Jurkat, Clone E6-1 (cell line): ENCODE measurements around the gene MTHFS. TPM values are rescaled to one million over a fixed set of nuclear protein-coding genes. Genes with fewer than 3 reads are reported as not detected.
"Not testable (repeated sequence)": the region's sequence is repeated elsewhere in the genome, so short reads cannot be mapped to it uniquely, and the experiment has no call there.

Source experiments
- DNase-seq: peaks from one replicate; pipeline ENCODE4 v3.0.0-alpha.2; 2011; ENCODE audit warnings: low read depth, low spot score
- H3K4me3 ChIP-seq: 2 replicates; pipeline ENCODE4 v1.5.1; 2011; ENCODE audit warnings: mild to moderate bottlenecking, low read length, control low read depth, moderate library complexity
- polyA plus RNA-seq: library from polyadenylated mRNA; unstranded; fragments of >200 nt; gene quantifications from one replicate; pipeline ENCODE4 v1.2.1, GENCODE V29; 2012; ENCODE audit warnings: missing spikeins; ENCODE audit not compliant: insufficient read length, insufficient read depth

The MTHFS gene
- polyA plus RNA-seq, result 51.0 TPM

DNA sequence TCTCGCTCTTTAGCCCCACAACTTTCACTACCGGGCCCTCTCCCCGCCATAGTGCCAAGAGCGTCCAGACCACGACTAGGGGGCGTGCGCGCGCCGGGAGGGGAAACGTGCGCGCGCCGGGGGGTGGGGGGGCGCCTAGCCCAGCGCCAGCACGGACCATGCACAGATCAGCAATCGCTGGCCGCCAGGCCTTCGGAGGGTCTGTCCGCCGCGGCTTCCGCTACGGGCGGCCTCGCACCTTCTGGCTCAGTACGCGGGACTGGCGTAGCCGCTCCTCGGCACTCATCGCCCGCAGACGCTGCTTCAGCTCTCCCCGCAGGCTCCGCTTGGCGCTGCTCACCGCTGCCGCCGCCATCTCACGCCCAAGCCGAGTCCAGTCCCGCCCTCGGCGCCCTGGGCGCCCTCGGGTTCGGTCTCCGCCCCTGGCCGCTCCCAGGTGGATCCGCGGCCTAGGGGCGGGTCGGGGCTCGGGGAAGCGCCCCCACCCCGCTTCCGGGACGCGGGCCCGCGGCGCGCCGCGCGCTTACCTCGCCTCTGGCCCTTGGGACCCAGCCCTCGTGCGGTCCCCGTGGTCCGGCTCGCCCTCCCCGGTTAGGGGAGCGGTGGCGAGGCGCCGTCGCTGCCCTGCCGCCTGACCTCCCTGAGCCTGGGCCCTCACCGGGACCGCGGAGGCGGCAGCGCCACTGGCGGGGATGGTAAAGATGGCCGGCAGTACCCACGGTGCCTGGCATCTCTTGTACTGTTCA lies at the start of gene MTHFS:
TSS of gene MTHFS (minus strand) at position 381 of the 746 bp plus-strand sequence. CDS start at position 355, 26 bp downstream.
- peak within 1 kb of the TSS; percentile 71 for H3K4me3 ChIP-seq
- peak; percentile 72 for DNase-seq

DNA sequence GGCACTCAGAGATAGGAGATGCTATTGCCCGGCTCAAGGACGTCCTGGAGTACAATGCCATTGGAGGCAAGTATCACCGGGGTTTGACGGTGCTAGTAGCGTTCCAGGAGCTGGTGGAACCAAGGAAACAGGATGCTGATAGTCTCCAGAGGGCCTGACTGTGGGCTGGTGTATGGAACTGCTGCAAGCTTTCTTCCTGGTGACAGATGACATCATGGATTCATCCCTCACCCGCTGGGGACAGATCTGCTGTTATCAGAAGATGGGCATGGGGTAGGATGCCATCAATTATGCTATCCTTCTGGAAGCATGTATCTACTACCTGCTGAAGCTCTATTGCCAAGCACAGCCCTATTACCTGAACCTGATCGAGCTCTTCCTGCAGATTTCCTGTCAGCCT lies 47.8 kb upstream of the MTHFS start:
- no peak overlapping the region for H3K4me3 ChIP-seq
- DNase-seq, result no peak

DNA sequence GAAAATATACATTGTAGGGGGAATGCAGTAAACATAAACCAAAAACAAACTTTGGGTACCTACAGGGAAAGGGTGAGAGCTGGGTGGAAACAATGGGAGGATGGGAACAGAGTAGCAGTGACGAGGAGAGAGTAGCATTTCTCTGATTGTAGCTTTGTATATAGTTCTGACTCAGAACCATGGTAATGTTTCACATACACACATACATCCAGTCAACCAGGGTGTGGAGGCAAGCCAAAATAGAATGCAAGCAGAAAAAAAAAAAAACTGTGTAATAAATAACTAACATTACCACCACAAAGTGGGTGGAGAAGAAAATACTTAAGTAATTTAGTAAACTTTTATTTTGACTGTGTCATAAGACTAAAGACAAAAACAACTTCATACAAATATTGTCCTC lies 47.0 kb upstream of the MTHFS start:
- H3K4me3 ChIP-seq, result no peak overlapping the region
- DNase-seq, result no peak

DNA sequence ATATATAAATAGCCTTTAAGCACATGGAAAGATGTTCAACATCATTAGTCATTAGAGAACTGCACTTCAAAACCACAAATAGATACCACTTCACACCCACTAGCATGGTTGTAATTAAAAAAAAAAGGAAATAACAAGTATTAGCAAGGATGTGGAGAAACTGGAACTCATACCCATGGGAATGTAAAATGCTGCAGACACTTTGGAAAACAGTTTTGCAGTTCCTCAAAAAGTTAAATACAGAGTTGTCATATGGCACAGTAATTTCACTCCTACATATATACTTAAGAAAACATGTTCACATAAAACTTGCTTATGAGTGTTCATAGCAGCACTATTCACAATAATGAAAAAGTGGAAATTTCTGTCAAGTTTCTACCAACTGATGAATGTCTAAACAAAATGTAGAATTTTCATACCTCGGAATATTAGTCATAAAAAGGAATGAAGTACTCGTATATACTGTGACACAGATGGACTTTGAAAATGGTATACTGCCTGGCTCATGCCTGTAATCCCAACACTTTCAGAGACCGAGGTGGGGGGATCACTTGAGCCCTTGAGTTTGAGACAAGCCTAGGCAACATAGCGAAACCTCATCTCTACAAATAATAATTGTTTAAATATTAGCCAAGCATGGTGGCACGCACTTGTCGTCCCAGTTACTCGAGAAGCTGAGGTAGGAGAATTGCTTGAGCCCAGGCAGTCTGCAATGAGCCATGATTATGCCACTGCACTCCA lies 46.1 kb upstream of the MTHFS start:
- H3K4me3 ChIP-seq, result no peak overlapping the region
- DNase-seq, result no peak

DNA sequence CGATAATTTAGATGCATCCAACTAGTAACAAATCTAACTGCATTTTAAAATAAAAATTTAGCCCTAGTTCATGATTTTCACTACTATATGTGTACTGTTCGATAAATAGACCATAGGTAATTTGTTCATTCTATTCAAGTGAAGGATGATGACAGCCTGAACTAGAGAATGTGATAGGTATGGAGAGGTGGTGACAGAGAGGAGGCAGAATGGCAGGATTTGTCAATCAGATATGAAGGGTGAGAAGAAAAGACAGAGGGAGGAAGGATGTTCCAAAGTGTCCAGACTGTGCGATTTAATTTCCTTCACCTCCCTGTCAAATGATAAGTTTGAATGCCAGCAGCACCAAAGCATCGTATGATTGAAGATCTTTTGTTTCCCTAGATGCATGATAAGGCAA lies 42.6 kb upstream of the MTHFS start:
- no peak overlapping the region for H3K4me3 ChIP-seq
- no peak for DNase-seq

DNA sequence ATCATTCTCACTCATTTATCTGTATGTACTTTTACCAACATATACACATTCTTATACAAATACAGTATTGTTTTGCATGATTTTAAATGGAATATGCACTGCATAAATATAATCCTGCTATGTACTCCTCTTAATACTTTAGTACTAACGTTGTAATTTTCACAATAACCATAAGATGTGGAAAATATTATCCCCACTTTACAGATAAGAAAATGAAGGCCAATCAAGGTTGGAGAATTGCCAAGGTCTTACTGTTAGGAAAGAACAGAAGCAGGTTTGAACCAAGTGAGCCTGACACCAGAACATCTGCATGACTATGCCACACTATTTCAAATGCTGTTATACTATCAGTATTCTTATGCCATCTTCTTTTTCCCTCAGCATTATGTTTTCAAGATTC lies 41.3 kb upstream of the MTHFS start:
- DNase-seq, result no peak
- no peak overlapping the region for H3K4me3 ChIP-seq

DNA sequence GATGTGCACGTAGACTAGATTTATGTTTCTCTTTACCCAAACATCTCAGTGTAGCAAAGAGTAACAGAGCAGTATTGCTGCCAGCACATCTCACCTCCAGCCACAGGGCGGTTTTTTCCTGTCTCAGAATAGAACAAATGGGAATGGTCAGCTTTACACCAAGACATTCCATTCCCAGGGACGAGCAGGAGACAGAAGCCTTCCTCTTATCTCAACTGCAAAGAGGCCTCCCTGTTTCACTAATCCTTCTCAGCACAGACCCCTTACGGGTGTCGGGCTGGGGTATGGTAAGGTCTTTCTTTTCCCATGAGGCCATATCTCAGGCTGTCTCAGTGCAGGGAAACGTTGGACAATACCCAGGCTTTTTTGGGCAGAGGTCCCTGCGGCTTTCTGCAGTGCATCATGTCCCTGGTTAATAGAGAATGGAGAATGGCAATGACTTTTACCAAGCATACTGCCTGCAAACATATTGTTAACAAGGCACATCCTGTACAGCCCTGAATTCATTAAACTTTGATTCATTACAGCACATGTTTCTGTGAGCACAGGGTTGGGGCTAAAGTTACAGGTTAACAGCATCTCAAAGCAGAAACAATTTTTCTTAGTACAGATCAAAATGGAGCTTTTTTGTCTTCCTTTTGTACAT lies 38.9 kb upstream of the MTHFS start:
- not testable (repeated sequence) for DNase-seq, H3K4me3 ChIP-seq

DNA sequence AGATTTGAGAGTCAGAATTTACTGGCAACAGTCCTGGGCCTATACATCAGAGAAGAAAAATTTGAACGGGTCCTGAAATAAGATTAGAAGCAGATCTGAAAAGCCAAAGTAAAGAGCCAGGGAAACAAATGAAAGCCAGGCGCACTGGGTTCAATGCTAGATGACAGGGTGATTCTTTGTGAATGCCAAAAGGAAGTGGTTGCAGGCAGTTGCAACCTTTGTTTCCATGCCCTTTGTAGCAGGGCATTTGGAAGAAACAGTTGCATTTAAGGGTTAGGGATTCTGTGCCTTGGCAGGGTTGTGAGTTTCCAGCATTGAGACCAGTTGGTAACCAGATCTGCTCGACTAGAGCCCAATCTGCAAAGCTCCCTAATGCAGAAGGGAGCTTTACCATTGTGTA lies 36.4 kb upstream of the MTHFS start:
- DNase-seq, result peak; percentile 84
- peak overlapping the region; percentile 30 for H3K4me3 ChIP-seq

DNA sequence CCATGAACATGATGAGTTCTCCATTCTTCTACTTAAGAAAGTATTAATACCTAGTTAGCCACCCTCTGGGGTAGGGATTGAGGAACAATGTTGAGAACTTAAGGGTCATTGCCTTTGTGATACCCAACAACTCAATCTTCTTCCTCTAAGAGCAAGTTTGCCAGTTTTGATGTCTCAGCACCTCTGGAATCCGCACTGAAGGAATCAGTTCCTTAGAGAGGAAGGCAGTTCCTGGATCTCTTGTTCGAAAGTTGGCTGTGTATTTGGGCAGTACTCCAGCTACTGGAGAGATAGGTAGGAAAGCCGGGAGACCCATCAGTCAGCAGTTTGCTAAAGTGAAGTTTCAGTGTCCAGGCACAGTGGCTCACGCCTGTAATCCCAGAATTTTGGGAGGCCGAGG lies 35.6 kb upstream of the MTHFS start:
- no peak overlapping the region for H3K4me3 ChIP-seq
- no peak for DNase-seq

DNA sequence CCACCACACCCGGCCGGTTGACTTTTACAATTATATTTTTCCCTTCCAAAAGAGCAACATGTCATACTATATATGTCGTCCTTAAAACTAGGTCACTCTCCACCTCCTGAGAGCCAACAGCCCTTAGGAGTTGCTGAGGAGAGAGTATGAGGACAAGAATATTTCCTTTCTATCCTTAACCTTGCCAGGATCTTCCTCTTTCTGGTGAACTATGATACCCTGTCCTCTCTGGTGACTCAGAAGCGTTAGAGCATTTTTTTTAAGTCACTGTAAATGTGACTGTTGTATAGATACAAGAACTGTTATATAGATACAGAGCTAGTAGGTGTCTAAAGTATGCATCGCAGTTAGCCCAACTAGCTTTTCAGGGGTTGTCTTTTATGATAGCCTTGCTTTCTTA lies 33.7 kb upstream of the MTHFS start:
- DNase-seq, result no peak
- H3K4me3 ChIP-seq, result no peak overlapping the region

DNA sequence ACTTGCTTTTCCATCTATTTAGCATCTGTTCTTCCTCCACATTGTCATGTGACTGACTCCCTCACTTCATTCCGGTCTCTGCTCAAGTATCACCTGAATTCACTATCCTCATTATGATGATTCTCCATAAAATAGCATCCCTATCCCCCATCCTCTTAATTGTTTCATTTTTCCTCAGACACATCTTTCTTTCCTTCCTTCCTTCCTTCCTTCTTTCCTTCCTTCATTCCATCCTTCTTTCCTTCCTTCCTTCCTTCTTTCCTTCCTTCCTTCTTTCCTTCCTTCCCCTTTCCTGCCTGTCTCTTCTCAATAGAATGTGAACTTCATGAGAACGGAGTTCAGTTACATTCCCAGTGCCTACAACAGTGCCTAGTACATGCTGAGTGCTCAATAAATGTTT lies 32.6 kb upstream of the MTHFS start:
- H3K4me3 ChIP-seq, result no peak overlapping the region

DNA sequence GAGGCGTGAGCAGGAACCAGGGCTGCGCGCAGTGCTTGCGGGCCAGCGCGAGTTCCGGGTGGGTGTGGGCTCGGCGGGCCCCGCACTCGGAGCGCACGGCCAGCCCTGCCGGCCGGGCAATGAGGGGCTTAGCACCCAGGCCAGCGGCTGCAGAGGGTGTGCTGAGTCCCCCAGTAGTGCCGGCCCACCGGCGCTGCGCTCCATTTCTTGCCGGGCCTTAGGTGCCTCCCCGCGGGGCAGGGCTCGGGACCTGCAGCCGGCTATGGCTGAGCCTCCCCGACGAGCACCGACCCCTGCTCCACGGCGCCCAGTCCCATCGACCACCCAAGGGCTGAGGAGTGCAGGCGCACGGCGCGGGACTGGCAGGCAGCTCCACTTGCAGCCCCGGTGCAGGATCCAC lies 29.3 kb upstream of the MTHFS start:
- H3K4me3 ChIP-seq, DNase-seq: not testable (repeated sequence)

More for the DNA sequence above, 32.6 kb upstream of the MTHFS start:
- DNase-seq, result no peak

DNA sequence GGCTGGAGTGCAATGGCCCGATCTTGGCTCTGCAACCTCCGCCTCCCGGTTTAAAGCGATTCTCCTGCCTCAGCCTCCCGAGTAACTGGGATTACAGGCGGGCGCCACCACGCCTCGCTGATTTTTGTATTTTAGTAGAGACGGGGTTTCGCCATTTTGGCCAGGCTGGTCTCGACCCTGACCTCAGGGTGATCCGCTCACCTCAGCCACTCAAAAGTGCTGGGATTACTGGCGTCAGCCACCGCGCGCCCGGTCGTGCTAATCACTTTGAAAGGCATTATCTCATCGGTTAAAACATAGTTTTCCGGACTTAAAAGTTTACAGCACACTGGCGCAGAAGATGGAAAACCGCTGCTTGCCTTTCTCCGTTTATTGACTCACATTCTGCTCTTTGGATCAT lies 27.6 kb upstream of the MTHFS start:
- DNase-seq, result no peak
- H3K4me3 ChIP-seq, result peak overlapping the region; percentile 87

DNA sequence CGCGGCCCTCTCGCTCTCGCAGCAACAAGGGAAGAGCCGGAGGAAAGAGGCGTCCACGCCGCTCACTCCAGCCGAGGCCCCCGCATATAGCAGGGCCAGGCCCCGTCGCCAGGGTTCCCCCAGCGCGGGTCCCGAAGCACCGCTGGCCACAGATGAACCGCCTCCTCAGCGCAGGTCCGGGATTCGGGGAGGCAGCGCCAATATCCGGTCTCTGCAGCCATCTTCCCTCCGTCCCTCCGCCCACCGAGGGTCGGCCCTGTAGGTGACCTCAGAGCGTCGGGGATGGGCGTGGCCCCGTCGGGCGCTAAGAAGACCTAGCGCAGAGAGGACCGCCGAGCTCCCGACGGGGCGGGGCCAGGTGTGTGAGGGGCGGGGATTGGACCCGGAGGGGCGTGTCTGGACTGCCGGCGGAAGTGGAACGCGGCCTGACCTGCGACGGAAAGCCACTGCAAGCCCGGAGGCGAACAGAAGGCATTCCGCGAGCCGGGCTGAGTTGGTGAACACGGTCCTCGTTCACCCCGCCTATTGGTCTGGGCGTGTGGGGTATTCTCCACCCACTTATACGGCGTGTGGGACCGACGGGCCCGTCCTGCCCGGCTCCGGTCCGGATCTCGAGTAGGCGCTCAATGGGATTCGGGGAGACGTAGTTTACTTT lies 26.8 kb upstream of the MTHFS start:
- peak; percentile 96 for DNase-seq
- peak overlapping the region; percentile 87 for H3K4me3 ChIP-seq

DNA sequence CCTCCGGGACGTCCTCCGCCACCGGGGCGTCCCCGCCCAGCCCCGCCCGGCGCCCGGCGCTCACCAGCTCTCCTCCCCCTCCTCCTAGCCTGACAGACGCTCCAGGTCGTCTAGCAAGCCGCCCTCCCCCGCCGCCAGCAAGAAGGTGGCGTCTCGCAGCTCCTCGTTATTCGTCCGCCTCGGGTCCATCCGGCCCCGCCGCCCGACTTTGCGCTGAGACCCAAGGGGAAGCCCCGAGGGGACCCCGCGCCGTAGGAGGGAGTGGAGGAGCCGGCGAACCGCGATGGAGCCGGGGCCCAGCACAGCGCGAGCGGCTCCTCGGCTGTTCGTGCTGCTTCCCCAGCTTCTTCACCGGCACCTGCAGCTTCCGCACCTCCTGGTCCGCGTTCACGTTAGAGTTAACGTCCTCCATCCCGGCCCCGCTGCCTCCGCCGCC lies 26.3 kb upstream of the MTHFS start:
- H3K4me3 ChIP-seq, result peak overlapping the region; percentile 87
- DNase-seq, result no peak

DNA sequence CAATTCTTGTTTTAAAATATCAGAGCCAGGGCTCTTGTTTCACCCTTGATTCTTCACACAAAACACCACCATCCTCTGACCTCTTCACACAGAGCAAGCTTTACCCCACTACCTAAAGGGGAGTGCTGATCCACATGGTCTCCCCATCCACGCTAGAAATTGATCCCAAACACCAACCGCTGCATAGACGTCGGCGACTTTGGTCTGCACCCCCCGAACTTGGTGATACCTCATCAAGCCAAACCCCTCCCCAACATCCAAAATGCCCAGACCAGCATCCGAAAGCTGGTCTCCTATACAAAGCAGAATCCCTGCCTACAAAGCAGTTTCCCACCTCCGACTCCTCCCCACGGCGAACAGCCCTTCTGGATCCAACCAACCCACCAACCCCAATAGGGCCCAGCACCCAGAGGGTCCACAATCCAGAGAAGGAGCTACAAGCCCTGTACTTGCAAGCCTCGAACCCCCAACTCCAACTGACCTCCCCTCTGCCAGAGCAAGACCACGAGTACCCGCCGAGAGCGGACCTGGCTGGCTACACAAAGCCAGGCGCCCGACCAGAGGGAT lies 25.8 kb upstream of the MTHFS start:
- peak overlapping the region; percentile 87 for H3K4me3 ChIP-seq
- DNase-seq, result no peak

DNA sequence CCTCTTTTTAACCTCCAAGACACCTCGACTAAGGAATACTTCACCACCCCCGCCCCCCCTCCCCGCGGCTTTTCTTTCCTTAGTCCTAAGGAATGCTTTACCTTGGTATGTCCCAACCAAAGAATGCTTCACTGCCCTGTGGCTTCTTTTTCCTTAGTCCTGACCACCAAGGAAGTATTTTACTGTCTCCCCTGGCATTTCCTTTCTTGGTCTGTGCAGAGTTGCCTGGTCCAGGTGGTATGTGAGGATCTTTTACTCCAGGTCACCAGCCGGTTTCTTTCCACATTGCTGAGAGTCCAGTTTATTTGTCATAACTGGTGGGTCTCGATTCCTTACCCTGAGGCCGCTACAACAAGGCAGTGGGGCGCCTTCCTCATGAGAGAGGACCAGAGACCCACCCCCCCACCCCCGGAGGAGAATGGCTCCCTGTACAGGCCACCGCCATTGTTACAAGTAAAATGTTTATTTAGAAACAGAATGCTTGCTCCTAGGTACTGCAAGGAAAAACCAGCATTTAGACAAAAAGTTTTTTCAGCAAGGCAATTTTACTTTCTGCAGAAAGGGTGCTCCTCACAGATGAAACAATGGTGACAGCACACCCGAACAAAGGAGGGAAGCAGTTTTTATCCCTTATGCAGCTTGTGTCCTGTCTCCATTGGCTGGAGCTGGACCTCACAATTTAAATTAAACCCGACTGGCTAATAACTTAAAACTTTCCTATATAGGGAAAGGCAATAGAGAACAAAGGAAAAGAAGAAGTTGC lies 23.1 kb upstream of the MTHFS start:
- DNase-seq, result no peak
- no peak overlapping the region for H3K4me3 ChIP-seq

DNA sequence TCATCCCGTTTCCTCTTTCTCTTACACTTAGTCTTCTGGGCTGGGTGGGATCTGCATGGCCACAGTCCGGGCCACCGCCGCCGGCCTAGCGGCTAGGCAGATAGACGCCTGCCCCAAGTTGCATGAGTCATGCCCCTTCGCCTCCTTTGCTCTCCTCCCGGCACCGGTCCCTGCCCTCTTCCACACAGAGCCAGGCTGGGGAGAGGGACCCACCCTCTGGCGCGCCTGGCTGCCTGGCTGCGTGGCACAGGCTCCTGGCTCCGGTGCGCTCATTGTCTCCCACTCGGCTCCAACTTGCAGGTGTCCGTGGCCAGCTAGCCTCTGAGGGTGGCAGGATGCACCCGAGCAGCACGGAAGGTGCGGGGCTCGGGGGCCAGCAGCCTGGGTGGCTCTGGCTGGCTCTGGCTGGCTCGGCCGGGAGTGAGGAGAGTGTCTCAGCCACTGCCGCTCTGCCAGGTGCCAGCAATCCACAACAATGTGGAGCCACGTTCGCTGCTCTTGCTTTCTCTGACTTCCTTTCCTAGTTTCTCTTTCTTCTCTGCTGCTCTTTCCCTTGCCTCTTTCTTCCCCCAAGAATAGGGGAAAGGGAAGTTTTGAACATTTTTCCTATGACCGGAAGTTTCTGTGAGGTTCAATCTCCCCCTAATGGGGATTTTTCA lies 22.4 kb upstream of the MTHFS start:
- H3K4me3 ChIP-seq, result no peak overlapping the region
- no peak for DNase-seq
